T follicular helper cell (primary cell): ENCODE results near the gene FAM25G.
"Not testable (repeated sequence)": the region's sequence is repeated elsewhere in the genome, so short reads cannot be mapped to it uniquely, and the experiment has no call there.

Experiments
- DNase-seq: peaks from one replicate; pipeline ENCODE4 v3.0.0-alpha.2; 2020; ENCODE audit warnings: low read depth

The FAM25G gene

GRCh38 chr10:47465216-47465917 lies 26.1 kb downstream of the FAM25G start:
- DNase-seq = not testable (repeated sequence)

DNA sequence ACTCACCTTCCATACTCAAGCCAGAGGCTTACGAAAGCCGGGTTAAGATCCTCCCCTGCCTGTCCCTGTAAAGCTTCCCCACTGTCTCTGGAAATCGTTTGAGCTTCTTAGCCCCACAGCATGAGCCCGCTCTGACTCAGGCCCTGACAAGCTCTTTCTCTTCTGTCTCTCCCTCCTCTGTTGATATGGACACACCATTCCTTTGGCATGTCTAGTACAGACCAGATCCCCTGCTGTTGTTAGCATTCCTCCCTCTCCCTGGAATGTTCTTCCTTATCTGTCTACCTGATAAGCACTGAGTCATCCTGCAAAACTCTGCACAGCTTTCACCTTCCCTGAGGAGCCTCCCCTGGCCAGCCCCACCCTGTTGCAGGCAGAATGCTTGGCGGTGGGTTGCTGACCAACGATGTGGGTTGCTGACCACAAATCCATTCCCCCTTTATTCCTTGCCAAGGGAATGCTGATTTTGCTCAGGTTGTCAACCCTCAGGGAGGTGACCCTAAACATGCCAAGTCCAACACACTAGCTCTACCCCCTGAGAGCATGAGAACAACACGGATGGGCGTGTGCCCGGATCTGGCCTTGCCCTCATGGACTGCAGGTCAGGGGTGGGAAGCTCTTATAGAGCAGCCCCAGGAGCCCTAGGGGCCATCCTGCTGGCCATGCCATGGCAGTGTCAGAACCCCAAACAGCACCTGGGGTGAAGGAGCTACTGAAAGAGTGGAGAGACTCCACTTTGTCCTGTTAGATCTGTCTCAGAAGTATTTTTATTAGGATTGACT lies 28.7 kb downstream of the FAM25G start:
- DNase-seq = not testable (repeated sequence)

DNA sequence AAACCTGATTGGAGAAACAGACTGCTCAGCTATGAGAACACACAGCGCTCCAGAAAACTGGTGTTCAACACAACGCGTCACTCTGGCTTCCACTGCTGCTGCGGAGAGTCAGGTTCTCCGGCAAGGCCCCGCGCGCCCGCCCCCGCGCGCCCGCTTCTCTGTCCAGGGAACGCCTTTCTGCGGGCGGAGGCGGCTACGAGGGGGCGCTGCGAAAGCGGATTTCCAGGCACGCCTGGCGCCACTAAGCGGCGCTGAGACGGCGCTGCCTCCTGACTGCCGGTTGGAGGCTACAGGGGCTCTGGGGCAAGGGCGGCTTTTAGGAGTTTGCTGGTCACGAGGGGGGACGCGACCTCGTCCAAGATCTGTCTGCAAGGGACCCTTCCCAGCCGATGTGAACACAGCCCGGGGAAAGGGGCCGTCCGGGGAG lies 30.2 kb downstream of the FAM25G start:
- not testable (repeated sequence) for DNase-seq

DNA sequence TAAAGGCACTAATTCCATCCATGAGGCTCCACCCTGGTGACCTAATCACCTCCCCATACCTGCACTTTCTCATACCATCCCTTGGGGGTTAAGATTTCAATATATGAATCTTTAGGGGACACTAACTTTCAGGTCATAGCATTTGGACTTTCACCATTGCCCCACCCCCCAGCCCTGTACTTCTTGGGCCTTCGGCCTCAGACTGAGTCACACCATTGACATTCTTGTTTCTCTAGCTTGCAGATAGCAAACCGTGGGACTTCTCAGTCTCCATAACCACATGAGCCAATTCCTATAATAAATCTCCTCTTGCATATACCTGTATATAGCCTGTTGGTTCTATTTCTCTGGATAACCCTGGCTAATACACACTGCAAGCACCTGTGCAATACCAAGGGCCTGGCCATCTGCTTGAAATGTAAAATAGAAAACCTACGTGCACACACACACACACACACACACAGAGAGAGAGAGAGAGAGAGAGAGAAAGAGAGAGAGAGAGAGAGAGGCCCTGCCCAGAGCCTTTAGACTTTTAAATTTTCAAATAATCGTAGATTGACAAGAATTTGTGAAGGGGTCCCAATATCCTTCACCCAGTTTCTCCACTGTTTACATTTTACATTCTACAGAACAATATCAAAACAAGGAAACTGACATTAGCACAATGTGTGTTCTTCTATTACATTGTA lies 32.9 kb downstream of the FAM25G start:
- DNase-seq = no peak

GRCh38 chr10:47457826-47458225 lies 33.7 kb downstream of the FAM25G start:
- DNase-seq = no peak

- DNase-seq = no peak
Measured at GRCh38 chr10:47457528-47457820, 34.0 kb downstream of the FAM25G start.

DNA sequence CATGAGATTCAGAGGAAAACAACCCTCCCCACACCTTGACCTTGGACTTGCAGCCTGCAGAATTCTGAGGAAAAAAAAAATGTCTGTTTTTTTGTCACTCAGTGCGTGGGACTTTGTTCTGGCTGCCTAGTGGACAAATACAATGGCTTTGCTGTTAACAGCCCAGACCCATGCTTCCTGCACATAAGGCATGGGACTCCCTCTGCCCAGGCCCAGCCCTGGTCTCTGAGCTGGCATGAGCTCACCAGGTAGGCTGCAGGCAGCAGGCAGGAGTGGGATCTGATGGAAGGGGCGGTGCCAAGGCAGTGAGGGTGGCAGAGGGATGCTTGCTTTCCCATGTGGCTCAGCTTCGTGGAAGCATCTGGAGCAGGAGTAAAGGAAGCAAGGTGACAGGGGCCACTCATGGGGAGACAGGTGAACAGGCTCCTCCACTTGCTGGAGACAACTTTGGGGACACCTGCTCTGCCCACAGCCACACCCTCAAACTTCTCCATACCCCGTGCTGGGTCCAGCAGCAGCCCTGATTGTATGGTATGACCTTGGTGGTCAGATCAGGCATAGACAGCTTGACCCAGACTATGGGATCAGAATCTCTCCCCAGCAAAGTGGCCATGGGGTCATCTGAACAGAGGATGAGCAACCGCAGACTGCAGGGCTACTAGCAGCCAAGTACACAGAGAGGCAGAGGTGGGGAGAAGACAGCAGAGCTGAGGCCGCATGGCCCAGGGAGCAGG lies 34.5 kb downstream of the FAM25G start:
- no peak for DNase-seq

DNA sequence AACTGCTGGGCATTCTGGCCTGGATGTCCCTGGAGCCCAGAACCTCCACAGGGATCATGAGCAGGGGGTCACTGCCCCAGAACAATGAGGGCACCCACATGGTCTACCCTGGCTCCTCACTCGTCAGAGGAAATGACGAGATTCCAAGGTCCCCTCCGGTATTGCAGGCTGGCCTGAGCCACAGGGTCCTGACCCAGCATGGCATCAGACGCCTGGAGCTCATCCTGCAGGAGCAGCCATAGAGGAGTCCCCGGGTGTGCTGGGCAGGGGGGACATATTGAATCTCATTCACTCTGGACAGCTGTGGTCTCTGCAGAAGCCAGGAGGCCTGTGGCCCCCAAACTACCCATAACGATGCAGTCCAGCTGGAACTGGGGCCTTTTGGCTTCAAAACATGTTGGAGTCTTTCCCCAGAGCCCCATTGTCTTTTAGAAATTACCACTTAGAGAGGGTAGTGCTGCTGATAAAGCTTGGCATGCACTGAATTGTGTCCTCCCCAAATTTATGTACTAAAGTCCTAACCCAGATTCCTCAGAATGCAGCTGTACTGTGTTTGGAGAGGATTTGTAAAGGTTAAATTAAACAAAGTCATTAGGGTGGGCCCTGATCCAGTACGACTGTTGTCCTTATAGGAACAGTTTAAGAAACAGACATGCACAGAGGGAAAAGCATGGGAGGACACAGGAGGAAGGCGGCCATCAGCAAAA lies 35.3 kb downstream of the FAM25G start:
- DNase-seq = no peak

DNA sequence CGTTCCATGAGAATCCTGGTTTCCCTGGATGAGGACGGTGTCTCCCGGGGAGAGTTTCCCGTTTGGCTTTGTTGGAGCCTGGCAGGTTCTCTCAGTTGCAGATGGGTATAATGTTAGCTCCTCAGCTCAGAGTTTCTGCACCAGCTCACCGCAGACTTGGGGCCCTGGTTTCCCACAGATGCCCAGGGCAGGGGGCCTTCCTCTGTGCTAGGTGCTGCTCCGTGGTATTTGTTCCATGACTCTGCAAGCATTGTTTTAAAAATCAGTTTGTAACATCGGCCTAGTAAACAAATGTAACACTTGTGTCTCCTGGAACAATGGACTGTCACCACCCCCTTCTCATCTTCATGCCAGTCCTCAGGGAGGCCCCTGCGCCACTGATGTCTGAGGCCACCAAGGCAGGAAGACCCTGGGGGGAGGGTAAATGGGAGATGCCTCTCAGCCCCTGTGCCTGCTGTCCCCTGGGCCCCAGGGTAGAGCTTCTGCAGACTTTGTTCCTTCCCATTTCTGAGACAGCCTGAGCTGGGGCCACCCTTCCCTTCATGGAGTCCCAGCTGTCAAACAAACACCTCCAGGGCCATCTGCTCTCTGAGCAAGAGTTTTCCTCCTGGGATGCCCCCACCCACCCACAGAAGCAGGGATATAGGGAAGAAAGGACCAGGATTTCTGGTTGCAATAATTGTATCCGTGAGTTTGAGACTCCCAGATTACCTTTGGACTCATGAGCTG lies 36.0 kb downstream of the FAM25G start:
- not testable (repeated sequence) for DNase-seq

GRCh38 chr10:47454780-47455058 lies 36.8 kb downstream of the FAM25G start:
- DNase-seq = no peak

- no peak for DNase-seq
Measured at GRCh38 chr10:47454008-47454779, 37.3 kb downstream of the FAM25G start.

GRCh38 chr10:47453141-47454007 lies 38.1 kb downstream of the FAM25G start:
- DNase-seq = no peak

DNA sequence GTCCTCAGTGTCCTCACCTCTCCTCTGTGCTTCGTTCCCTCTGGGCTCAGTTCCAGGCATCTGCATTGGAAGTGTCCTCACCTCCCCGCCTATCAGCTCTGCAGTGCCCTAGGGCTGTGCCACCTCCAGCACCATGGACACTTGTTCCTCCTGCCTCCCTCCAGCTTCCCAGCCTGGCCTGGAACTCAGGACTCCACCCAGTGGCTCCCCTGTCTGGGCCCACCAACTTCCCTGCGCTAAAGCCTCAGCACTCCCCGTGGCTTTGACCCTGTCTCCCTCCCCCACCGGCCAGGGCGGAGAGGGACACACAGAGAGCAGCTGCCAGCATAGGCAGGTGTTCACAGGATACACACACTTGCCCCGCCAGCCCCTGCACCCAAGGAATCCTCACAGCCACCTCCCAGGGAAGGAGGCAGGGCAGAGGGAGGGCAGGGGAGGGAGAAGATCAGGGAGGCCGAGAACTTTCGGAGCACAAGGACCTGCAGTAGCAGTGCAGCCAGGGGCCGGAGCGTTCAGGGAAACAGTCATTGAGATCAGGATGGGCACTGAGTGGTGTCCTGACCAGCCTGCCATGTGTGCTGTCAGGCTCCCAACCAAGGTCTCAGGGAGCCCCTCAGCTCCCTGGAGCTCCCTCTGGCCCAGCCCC lies 38.9 kb downstream of the FAM25G start:
- DNase-seq = no peak

DNA sequence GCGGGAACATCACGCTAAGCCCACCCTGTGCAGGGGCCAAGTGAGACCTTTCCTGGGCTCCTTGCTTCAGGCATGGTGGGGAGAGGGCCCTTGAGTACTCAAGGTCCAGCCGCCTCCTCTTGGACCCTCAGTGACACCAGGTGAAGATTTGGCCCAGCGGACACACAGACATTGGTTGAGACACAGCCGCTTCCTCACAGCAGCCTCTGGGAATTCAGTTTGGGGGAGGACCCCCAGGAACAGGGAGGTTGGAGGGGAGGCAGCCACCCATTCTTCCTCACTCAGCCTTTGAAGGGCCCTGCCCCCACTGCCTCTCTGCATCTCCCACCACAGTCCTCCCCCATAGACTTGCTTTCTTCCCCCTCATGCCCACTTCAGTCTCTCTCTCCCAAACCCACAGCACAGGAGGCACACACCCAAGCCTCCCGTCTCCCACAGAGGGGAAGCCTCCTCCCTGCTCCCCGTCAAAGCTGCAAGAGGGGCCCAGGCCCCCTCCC lies 39.5 kb downstream of the FAM25G start:
- no peak for DNase-seq

GRCh38 chr10:47451273-47451997 lies 40.1 kb downstream of the FAM25G start:
- no peak for DNase-seq

- no peak for DNase-seq
Measured at GRCh38 chr10:47450442-47450841, 41.1 kb downstream of the FAM25G start.

GRCh38 chr10:47449979-47450378 lies 41.5 kb downstream of the FAM25G start:
- no peak for DNase-seq
